ENCODE data around the gene TNFRSF9. TPM values are rescaled to one million over a fixed set of nuclear protein-coding genes. Genes with fewer than 3 reads are reported as not detected.

TNFRSF9 gene
- total and polyA plus RNA-seq, 2 of the 8 experiments (the other 6 are each of a cell fraction or from before 2014, with no cell fraction given), result not detected

- Histone ChIP-seq H2BK15ac (ENCODE audit: low read length) (no peak overlapping the region), H3K4ac (replicated peaks; ENCODE audit: insufficient read length, low read depth, low read length) (no peak overlapping the region), H3K23me2 (ENCODE audit: low read depth, low read length) (no peaks in the 10 kb centered on the region), H2BK12ac (ENCODE audit: low read depth, low read length) (no peak overlapping the region), H3K79me1 (ENCODE audit: low read depth, low read length) (no peaks in the 10 kb centered on the region), H4K5ac (ENCODE audit: insufficient read length, low read depth, low read length) (no peak overlapping the region), H3K18ac (ENCODE audit: extremely low read depth, low read length) (no peak overlapping the region), H4K8ac (ENCODE audit: extremely low read depth, insufficient read depth, low read length) (no peak overlapping the region), H3K4me3 (ENCODE audit: extremely low read depth in 1 of 4, insufficient read depth in 2 of 4, low read depth in 3 of 4, low read length in 4 of 4) (no peak overlapping the region), H3K56ac (replicated peaks; ENCODE audit: insufficient read length, low read depth, low read length) (no peak overlapping the region), H3K4me1 (replicated peaks in 1 of 4; ENCODE audit: control insufficient read depth in 3 of 4, insufficient read depth in 4 of 4, low read length in 3 of 4) (peaks cover 0 to 3% (median 0%) of the 10 kb centered on the region in 4 experiments; a peak in 2 of 7 replicates), H2BK20ac (ENCODE audit: low read length) (no peak overlapping the region), H4K20me1 (replicated peaks in 1 of 2; ENCODE audit: control insufficient read depth in 1 of 2, insufficient read depth in 2 of 2, low read length in 2 of 2) (no peaks in the 10 kb centered on the region), H3K9me3 (ENCODE audit: insufficient read depth in 2 of 2, low read depth in 1 of 2, low read length in 1 of 2) (no peaks in the 10 kb centered on the region), H3K9ac (replicated peaks in 1 of 4; ENCODE audit: extremely low read depth in 1 of 4, low read depth in 3 of 4, low read length in 3 of 4) (no peak overlapping the region), H2AFZ (ENCODE audit: low read length) (no peak overlapping the region), H3K27ac (ENCODE audit: low read depth, low read length) (no peak overlapping the region), H3K79me2 (ENCODE audit: control insufficient read depth in 1 of 2, insufficient read depth in 2 of 2, low read length in 2 of 2) (no peaks in the 10 kb centered on the region), H2AK5ac (ENCODE audit: low read depth, low read length) (no peak overlapping the region), H3K4me2 (ENCODE audit: insufficient read depth in 1 of 2, low read depth in 2 of 2, low read length in 2 of 2) (no peak overlapping the region), H2BK120ac (replicated peaks; ENCODE audit: low read depth, low read length) (no peak overlapping the region), H2BK5ac (ENCODE audit: low read depth, low read length) (no peak overlapping the region), H3K23ac (ENCODE audit: insufficient read length) (no peak overlapping the region), H4K91ac (replicated peaks; ENCODE audit: insufficient read length, low read length) (no peak overlapping the region), H3K36me3 (ENCODE audit: control insufficient read depth in 2 of 4, insufficient read depth in 4 of 4, low read length in 3 of 4) (no peaks in the 10 kb centered on the region), H3K27me3 (replicated peaks in 1 of 4; ENCODE audit: control insufficient read depth in 3 of 4, extremely low read depth in 1 of 4, insufficient read depth in 3 of 4, low read length in 3 of 4) (no peaks in the 10 kb centered on the region), H3K14ac (ENCODE audit: insufficient read length) (no peak overlapping the region)
- ChIA-PET POLR2A (ENCODE audit: partially characterized antibody) (interaction anchor here (1.2 kb wide), 1 partner anchor 45 kb away, joined by 3 read pairs; the partner anchor contains the start of gene PARK7), CTCF (ENCODE audit: partially characterized antibody) (interaction anchor here (1.0 to 2.7 kb wide), 4 partner anchors 7 to 250 kb away, joined by 3 to 6 read pairs (median 3); no protein-coding TSS in a partner anchor)
- no peak for DNase-seq (ENCODE audit: low read depth in 1 of 2, low spot score in 2 of 2)
- no peak for FAIRE-seq
- 87% methylated on average over 5 of the region's 5 CpGs; no CpG with 5 or more reads in 1 of the 2 experiments for WGBS, 2 experiments (ENCODE audit: extremely low coverage in 1 of 2, insufficient coverage in 1 of 2, insufficient read length in 1 of 2, insufficient replicate concordance in 2 of 2, low coverage in 1 of 2, low lambda C conversion rate in 2 of 2, missing lambda C conversion rate in 1 of 2)
- TF ChIP-seq BCL11A (IDR thresholded peaks at IDR 0.05; ENCODE audit: low read depth in 2 of 2, low read length in 2 of 2), result no peak
- no peak for TF ChIP-seq KDM5A (IDR thresholded peaks at IDR 0.05; ENCODE audit: low read length)
- TF ChIP-seq HDAC2 (IDR thresholded peaks at IDR 0.05; ENCODE audit: borderline replicate concordance in 1 of 2, low read depth in 2 of 2, low read length in 2 of 2), result no peak
- no peak for TF ChIP-seq TBP (IDR thresholded peaks at IDR 0.05; ENCODE audit: low read depth, low read length)
- no peak for TF ChIP-seq CREB1 (IDR thresholded peaks at IDR 0.05)
- TF ChIP-seq E2F6 (IDR thresholded peaks at IDR 0.05), result no peak
- TF ChIP-seq TCF12 (IDR thresholded peaks at IDR 0.05; ENCODE audit: low read depth, low read length), result no peak
- no peak for TF ChIP-seq JUN (IDR thresholded peaks at IDR 0.05; ENCODE audit: low read depth, low read length)
These were observed 24.7 kb downstream of the TNFRSF9 start for GRCh38 chr1:7915826-7916500.

Data from H1 (cell line).